Common myeloid progenitor, CD34-positive (primary cell): ENCODE data around the gene PRDX6. TPM values are rescaled to one million over a fixed set of nuclear protein-coding genes. Genes with fewer than 3 reads are reported as not detected.

Experiments
- CTCF ChIA-PET: fragments of 350-600 bp; sonication (Branson Sonifier 250); formaldehyde crosslinking; loops from one replicate; lab custom pipeline; 2021; ENCODE audit warnings: antibody characterized with exemption; lab: Charles Lee
- POLR2A ChIA-PET: fragments of 350-600 bp; sonication (Branson Sonifier 250); formaldehyde crosslinking; loops from one replicate; lab custom pipeline; 2021; ENCODE audit warnings: antibody characterized with exemption; lab: Charles Lee
- DNase-seq, 3 donors: peaks; one replicate each; pipeline versions ENCODE4 v3.0.0 to v3.0.0-alpha.2; 2013
- H3K27ac ChIP-seq, 2 experiments: 1 replicate in 1 of 2; 2 replicates in 1 of 2; pipeline ENCODE4 v1.7.0; 2013; ENCODE audit warnings: inconsistent platforms in 2 of 2, low read length in 2 of 2, mild to moderate bottlenecking in 2 of 2, low read depth in 1 of 2, moderate library complexity in 1 of 2; ENCODE audit not compliant: severe bottlenecking in 2 of 2, insufficient read depth in 1 of 2, poor library complexity in 1 of 2
- H3K27me3 ChIP-seq, 5 experiments: replicated peaks in 2 of 5; 1 replicate in 3 of 5; 2 replicates in 2 of 5; pipeline versions ENCODE4 v1.6.1 to v1.7.0; 2013; ENCODE audit warnings: low read length in 4 of 5, mild to moderate bottlenecking in 2 of 5, moderate library complexity in 2 of 5, inconsistent platforms in 1 of 5; ENCODE audit not compliant: insufficient read depth in 5 of 5, control insufficient read depth in 4 of 5
- H3K36me3 ChIP-seq, 4 experiments: 1 replicate in 2 of 4; 2 replicates in 2 of 4; pipeline versions ENCODE4 v1.6.1 to v1.7.0; 2013; ENCODE audit warnings: low read length in 3 of 4, control low read depth in 1 of 4, mild to moderate bottlenecking in 1 of 4; ENCODE audit not compliant: control insufficient read depth in 4 of 4, insufficient read depth in 4 of 4
- H3K4me1 ChIP-seq, 4 experiments: 1 replicate in 3 of 4; 2 replicates in 1 of 4; pipeline versions ENCODE4 v1.6.1 to v1.7.1; 2013; ENCODE audit warnings: low read length in 3 of 4, mild to moderate bottlenecking in 3 of 4, control low read depth in 1 of 4, inconsistent platforms in 1 of 4, moderate library complexity in 1 of 4; ENCODE audit not compliant: control insufficient read depth in 4 of 4, insufficient read depth in 4 of 4; ENCODE audit errors: control extremely low read depth in 1 of 4
- H3K4me3 ChIP-seq, 7 experiments: 1 replicate in 4 of 7; 2 replicates in 3 of 7; pipeline versions ENCODE4 v1.5.1 to v1.7.0; 2013; ENCODE audit warnings: mild to moderate bottlenecking in 7 of 7, low read length in 6 of 7, moderate library complexity in 6 of 7, inconsistent platforms in 2 of 7, low read depth in 2 of 7, control low read depth in 1 of 7; ENCODE audit not compliant: insufficient read depth in 4 of 7, control insufficient read depth in 1 of 7; ENCODE audit errors: extremely low read depth in 1 of 7
- H3K9me3 ChIP-seq, 5 experiments: 1 replicate in 4 of 5; 2 replicates in 1 of 5; pipeline versions ENCODE4 v1.6.1 to v1.7.1; 2013; ENCODE audit warnings: low read length in 4 of 5, mild to moderate bottlenecking in 2 of 5, inconsistent platforms in 1 of 5, low read depth in 1 of 5, moderate library complexity in 1 of 5; ENCODE audit not compliant: control insufficient read depth in 4 of 5, insufficient read depth in 2 of 5; ENCODE audit errors: control extremely low read depth in 1 of 5
- WGBS: methylation state at CpG from one replicate; pipeline ENCODE4 v1.1.5; 2013; ENCODE audit not compliant: insufficient coverage; 5-methylcytosine and 5-hydroxymethylcytosine counted together
- polyA plus RNA-seq: library from polyadenylated mRNA; unstranded; fragments of 120-200 nt; gene quantifications from one replicate; pipeline ENCODE4 v1.2.1, GENCODE V29; 2013

The PRDX6 gene
- 228 TPM for polyA plus RNA-seq

- Histone ChIP-seq H3K4me1 (peaks cover 20 to 36% (median 34%) of the 10 kb centered on the region in 4 experiments), H3K36me3 (peaks cover 11 to 33% (median 14%) of the 10 kb centered on the region in 4 experiments), H3K27me3 (no peaks in the 10 kb centered on the region), H3K27ac (peak within 1 kb of the TSS; percentile 65 to 88), H3K9me3 (no peaks in the 10 kb centered on the region), H3K4me3 (peak within 1 kb of the TSS; percentile 80 to 99 (median 92))
- ChIA-PET POLR2A (interaction anchor here (0.6 to 1.2 kb wide), 3 partner anchors 237 to 670 kb away, joined by 3 to 5 read pairs (median 3); partner anchors contain the start of genes GAS5 and KLHL20), CTCF (interaction anchor here (0.6 to 2.2 kb wide), 7 partner anchors 10 to 868 kb away, joined by 3 to 9 read pairs (median 4); no protein-coding TSS in a partner anchor)
- DNase-seq: peak in 2 of 3 donors; percentile 90 to 93
- WGBS: under 1% methylated on average over 47 of the region's 69 CpGs
These were observed at the start of gene PRDX6 for GRCh38 chr1:173477286-173478093. Gene PRDX6, plus strand, starts transcription at chr1:173477335. Its CDS starts 63 bp downstream, at chr1:173477398.

GRCh38 chr1:173429471-173430402, 47.4 kb upstream of the PRDX6 start:
- CTCF ChIA-PET: interaction anchor here (0.6 to 4.9 kb wide), 32 partner anchors 9 to 761 kb away, joined by 3 to 34 read pairs (median 4); partner anchors contain the start of genes CENPL, DARS2, GAS5 and ZBTB37
- Histone ChIP-seq H3K4me1 (peaks cover 11 to 24% (median 16%) of the 10 kb centered on the region in 4 experiments), H3K27me3 (no peaks in the 10 kb centered on the region), H3K4me3 (peak overlapping the region in 6 of 7 experiments; percentile 2 to 72 (median 40)), H3K36me3 (no peaks in the 10 kb centered on the region), H3K9me3 (no peaks in the 10 kb centered on the region), H3K27ac (peak overlapping the region in 1 of 2 experiments; percentile 68)
- whole genome bisulfite sequencing: 18% methylated on average over 7 of the region's 15 CpGs
- DNase-seq: peak; percentile 74 to 88 (median 85)
- POLR2A ChIA-PET: no interaction called here

- POLR2A ChIA-PET: no interaction called here
- WGBS: no CpG with 5 or more reads among the region's 2 CpGs
These were observed 46.3 kb upstream of the PRDX6 start for GRCh38 chr1:173430677-173431303.

GRCh38 chr1:173431304-173432045, 45.7 kb upstream of the PRDX6 start:
- ChIA-PET CTCF (interaction anchor here (0.8 to 4.9 kb wide), 19 partner anchors 10 to 775 kb away, joined by 3 to 34 read pairs (median 5); no protein-coding TSS in a partner anchor), POLR2A (no interaction called here)
- H3K36me3 ChIP-seq: no peaks in the 10 kb centered on the region
- H3K27me3 ChIP-seq: no peaks in the 10 kb centered on the region
- DNase-seq: peak; percentile 91 to 96 (median 93)
- H3K9me3 ChIP-seq: no peaks in the 10 kb centered on the region
- H3K4me3 ChIP-seq: no peak overlapping the region
- 38% methylated on average over 6 of the region's 6 CpGs for WGBS
- peaks cover 11 to 24% (median 16%) of the 10 kb centered on the region in 4 experiments for H3K4me1 ChIP-seq
- no peak overlapping the region for H3K27ac ChIP-seq

More at GRCh38 chr1:173430677-173431303, 46.3 kb upstream of the PRDX6 start:
- H3K9me3 ChIP-seq: no peaks in the 10 kb centered on the region
- CTCF ChIA-PET: interaction anchor here (0.6 to 4.9 kb wide), 19 partner anchors 10 to 760 kb away, joined by 3 to 34 read pairs (median 4); no protein-coding TSS in a partner anchor
- H3K27ac ChIP-seq: peak overlapping the region in 1 of 2 experiments; percentile 68
- no peak for DNase-seq
- H3K4me1 ChIP-seq: peaks cover 11 to 24% (median 16%) of the 10 kb centered on the region in 4 experiments
- H3K36me3 ChIP-seq: no peaks in the 10 kb centered on the region
- no peak overlapping the region for H3K4me3 ChIP-seq
- H3K27me3 ChIP-seq: no peaks in the 10 kb centered on the region

GRCh38 chr1:173432331-173432730, 44.8 kb upstream of the PRDX6 start:
- no CpG with 5 or more reads among the region's 2 CpGs for WGBS
- DNase-seq: no peak
- Histone ChIP-seq H3K9me3 (no peaks in the 10 kb centered on the region), H3K36me3 (no peaks in the 10 kb centered on the region), H3K4me1 (peaks cover 11 to 24% (median 16%) of the 10 kb centered on the region in 4 experiments), H3K27ac (no peak overlapping the region), H3K4me3 (no peak overlapping the region), H3K27me3 (no peaks in the 10 kb centered on the region)
- CTCF ChIA-PET: interaction anchor here (1.0 to 4.5 kb wide), 6 partner anchors 29 to 774 kb away, joined by 3 to 29 read pairs (median 4); no protein-coding TSS in a partner anchor
- POLR2A ChIA-PET: no interaction called here
